HG02642 (cell line): ENCODE results near the gene CCDC92.

Experiments used
- ATAC-seq: cut with Tn5 transposase; IDR thresholded peaks from one replicate; pipeline ENCODE4 v1.9.1; 2021; ENCODE audit warnings: mild to moderate bottlenecking; ENCODE audit not compliant: unreplicated experiment, poor library complexity

CCDC92 gene

GRCh38 chr12:123938679-123939480, 33.8 kb downstream of the CCDC92 start:
- ATAC-seq = no peak

GRCh38 chr12:123937707-123938591, 34.7 kb downstream of the CCDC92 start:
- no peak for ATAC-seq

GRCh38 chr12:123936956-123937706, 35.5 kb downstream of the CCDC92 start:
- no peak for ATAC-seq

- ATAC-seq = no peak
These were observed 36.2 kb downstream of the CCDC92 start for GRCh38 chr12:123936471-123936870.

GRCh38 chr12:123935956-123936355, 36.7 kb downstream of the CCDC92 start:
- ATAC-seq = no peak

- no peak for ATAC-seq
These were observed 37.8 kb downstream of the CCDC92 start for GRCh38 chr12:123934829-123935228.

GRCh38 chr12:123934016-123934620, 38.5 kb downstream of the CCDC92 start:
- no peak for ATAC-seq

GRCh38 chr12:123933214-123933613, 39.4 kb downstream of the CCDC92 start:
- no peak for ATAC-seq

GRCh38 chr12:123931686-123932321, 40.8 kb downstream of the CCDC92 start:
- no peak for ATAC-seq

- no peak for ATAC-seq
These were observed 42.6 kb downstream of the CCDC92 start for GRCh38 chr12:123929946-123930583.

- ATAC-seq = no peak
These were observed 43.7 kb downstream of the CCDC92 start for GRCh38 chr12:123928897-123929296.

- ATAC-seq = no peak
These were observed 44.3 kb downstream of the CCDC92 start for GRCh38 chr12:123928274-123928865.

- ATAC-seq = no peak
These were observed 48.1 kb downstream of the CCDC92 start for GRCh38 chr12:123924539-123924938.

GRCh38 chr12:123923927-123924326, 48.7 kb downstream of the CCDC92 start:
- ATAC-seq = no peak

GRCh38 chr12:123923038-123923437, 49.6 kb downstream of the CCDC92 start:
- no peak for ATAC-seq

- ATAC-seq = no peak
These were observed 52.7 kb downstream of the CCDC92 start for GRCh38 chr12:123919980-123920360.

- no peak for ATAC-seq
These were observed 55.2 kb downstream of the CCDC92 start for GRCh38 chr12:123917337-123917850.

- ATAC-seq = no peak
These were observed 55.9 kb downstream of the CCDC92 start for GRCh38 chr12:123916729-123917128.
